ENCODE data around the gene DOCK3. TPM values are rescaled to one million over a fixed set of nuclear protein-coding genes. Genes with fewer than 3 reads are reported as not detected.
"Not testable (repeated sequence)": the region's sequence is repeated elsewhere in the genome, so short reads cannot be mapped to it uniquely, and the experiment has no call there.

The DOCK3 gene
- total RNA-seq, 1 experiment from 2014 or later, result 0.26 TPM

DNA sequence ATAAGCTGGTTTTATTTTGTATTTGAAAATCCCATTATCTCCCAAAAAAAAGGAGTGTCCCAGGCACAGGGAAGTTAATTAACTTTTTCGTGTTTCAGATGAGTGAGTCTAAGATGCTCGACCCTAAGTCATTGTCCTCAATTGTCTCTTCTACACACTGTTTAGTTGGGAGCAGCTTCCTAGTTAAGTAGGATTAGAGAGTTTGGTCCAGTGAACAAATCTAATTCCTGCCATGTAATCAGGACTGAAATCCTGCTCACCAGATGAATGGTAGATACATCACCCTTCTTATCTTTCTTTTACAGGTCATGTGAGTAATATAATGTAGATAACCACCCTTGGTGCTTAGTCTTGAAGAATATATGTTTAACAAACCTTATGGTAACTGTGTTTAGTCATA lies 481.4 kb downstream of the DOCK3 start:
- in situ Hi-C loops (cut with HindIII; ENCODE audit: low pct_unique_long_range_greater_than_20kb, low sequenced_read_pairs), result no loop called here
- DNase-seq (ENCODE audit: low read depth, low spot score), result no peak

DNA sequence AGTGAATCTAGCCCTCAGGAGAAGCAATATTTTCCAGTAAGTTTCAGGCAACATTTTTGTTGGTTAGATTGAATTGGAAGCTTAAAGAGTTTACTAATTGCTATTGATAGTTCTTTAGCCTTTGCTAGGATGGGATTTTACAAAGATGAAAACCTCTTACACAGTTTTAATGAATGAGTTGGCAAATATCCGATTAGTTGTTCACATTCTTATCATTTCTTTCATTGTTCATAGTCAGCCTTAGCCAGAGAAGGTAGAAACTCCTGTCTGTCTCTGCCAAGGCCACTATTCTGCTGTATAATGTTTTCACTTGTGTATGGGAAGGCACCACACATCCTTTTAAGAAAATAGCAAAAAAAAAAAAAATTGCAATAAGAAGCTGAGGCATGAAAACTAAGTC lies 488.3 kb downstream of the DOCK3 start:
- in situ Hi-C loops (cut with HindIII; ENCODE audit: low pct_unique_long_range_greater_than_20kb, low sequenced_read_pairs), result no loop called here
- no peak for DNase-seq (ENCODE audit: low read depth, low spot score)

GRCh38 chr3:51173518-51174271 lies 499.0 kb downstream of the DOCK3 start:
- no peak for DNase-seq (ENCODE audit: low read depth, low spot score)
- in situ Hi-C loops (cut with HindIII; ENCODE audit: low pct_unique_long_range_greater_than_20kb, low sequenced_read_pairs), result no loop called here

DNA sequence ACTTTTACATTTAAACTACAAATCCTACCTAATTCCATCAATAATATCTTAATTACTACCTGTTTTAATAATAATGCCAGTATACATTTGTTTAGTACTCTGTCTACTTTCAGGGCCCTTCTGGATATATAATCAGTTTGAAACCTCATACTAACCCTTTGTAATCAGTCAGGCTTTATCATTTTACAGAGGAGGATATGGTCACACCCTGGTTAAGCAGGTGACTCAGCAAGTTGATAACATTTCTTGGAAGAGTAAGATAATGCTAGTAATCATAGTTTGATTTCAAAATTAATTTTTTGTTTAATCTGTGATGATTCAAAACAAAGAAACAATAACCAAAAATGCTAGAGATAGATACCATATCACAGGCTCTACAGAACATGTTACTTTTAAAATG lies 502.2 kb downstream of the DOCK3 start:
- in situ Hi-C loops (cut with HindIII; ENCODE audit: low pct_unique_long_range_greater_than_20kb, low sequenced_read_pairs), result no loop called here
- no peak for DNase-seq (ENCODE audit: low read depth, low spot score)

- DNase-seq (ENCODE audit: low read depth, low spot score); in situ Hi-C loops (cut with HindIII; ENCODE audit: low pct_unique_long_range_greater_than_20kb, low sequenced_read_pairs): not testable (repeated sequence)
Measured at GRCh38 chr3:51186446-51186845, 511.7 kb downstream of the DOCK3 start.

DNA sequence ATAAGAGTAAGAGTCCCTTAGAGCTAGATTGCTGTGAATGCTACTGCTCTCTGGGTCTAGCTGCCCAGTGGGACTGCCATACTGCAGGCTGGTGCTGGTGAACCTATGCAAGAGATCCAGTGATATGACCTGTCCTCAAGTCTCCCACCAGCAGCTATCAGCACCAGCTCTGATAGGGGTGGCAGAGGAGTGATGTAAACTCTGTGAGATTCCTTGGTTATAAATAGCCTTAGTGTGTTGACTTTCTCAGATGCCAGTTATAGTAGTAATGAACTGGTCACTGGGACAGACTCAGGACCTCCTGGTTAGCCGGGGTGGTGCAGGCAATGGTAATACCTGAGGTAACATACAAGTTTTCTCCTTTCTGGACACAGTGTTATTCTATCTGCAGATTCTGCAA lies 515.5 kb downstream of the DOCK3 start:
- in situ Hi-C loops (cut with HindIII; ENCODE audit: low pct_unique_long_range_greater_than_20kb, low sequenced_read_pairs), result no loop called here

DNA sequence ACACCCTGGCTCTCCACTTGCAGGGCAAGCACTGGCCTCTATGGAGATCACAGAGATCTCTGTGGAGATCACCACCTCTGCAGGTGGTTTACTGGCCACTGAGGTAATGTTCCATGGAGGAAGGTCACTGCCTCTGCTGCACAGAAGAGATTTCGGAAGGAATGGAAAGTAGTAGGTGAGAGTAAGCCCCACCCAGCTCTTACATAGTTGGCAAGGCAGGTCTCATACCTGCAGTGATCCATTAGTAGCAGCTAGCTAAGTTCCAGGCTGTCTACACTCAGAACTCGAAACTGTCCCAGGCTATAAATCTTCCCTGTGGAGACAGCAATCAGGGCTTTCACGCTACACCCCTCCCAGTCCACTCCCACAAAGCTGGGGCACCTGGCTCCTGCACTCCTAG lies 516.1 kb downstream of the DOCK3 start:
- DNase-seq (ENCODE audit: low read depth, low spot score), result no peak
- in situ Hi-C loops (cut with HindIII; ENCODE audit: low pct_unique_long_range_greater_than_20kb, low sequenced_read_pairs), result no loop called here

More for the DNA sequence above, 515.5 kb downstream of the DOCK3 start:
- DNase-seq (ENCODE audit: low read depth, low spot score), result no peak

GRCh38 chr3:51191768-51192167 lies 517.0 kb downstream of the DOCK3 start:
- in situ Hi-C loops (cut with HindIII; ENCODE audit: low pct_unique_long_range_greater_than_20kb, low sequenced_read_pairs), result no loop called here
- no peak for DNase-seq (ENCODE audit: low read depth, low spot score)

DNA sequence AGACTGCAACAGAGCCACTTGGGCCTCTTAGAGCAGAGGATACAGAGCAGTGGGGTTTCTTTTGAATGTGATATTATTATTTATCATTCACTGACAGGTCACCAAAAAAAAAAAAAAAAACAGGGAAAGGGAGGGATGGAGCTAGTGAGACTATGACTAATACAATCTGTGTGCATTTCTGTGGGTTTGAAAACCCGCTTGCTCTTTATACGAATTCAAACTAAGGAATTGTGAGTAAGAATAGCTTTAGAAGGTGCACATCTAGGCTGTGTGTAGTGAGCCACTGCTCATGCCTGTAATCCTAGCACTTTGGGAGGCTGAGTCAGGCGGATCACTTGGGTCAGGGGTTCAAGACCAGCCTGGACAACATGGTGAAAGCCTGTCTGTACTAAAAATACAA lies 523.8 kb downstream of the DOCK3 start:
- DNase-seq (ENCODE audit: low read depth, low spot score), result no peak
- in situ Hi-C loops (cut with HindIII; ENCODE audit: low pct_unique_long_range_greater_than_20kb, low sequenced_read_pairs), result no loop called here

- DNase-seq (ENCODE audit: low read depth, low spot score); in situ Hi-C loops (cut with HindIII; ENCODE audit: low pct_unique_long_range_greater_than_20kb, low sequenced_read_pairs): not testable (repeated sequence)
Measured at GRCh38 chr3:51199296-51199695, 524.6 kb downstream of the DOCK3 start.

GRCh38 chr3:51216291-51216690 lies 541.6 kb downstream of the DOCK3 start:
- no peak for DNase-seq (ENCODE audit: low read depth, low spot score)
- in situ Hi-C loops (cut with HindIII; ENCODE audit: low pct_unique_long_range_greater_than_20kb, low sequenced_read_pairs), result no loop called here

DNA sequence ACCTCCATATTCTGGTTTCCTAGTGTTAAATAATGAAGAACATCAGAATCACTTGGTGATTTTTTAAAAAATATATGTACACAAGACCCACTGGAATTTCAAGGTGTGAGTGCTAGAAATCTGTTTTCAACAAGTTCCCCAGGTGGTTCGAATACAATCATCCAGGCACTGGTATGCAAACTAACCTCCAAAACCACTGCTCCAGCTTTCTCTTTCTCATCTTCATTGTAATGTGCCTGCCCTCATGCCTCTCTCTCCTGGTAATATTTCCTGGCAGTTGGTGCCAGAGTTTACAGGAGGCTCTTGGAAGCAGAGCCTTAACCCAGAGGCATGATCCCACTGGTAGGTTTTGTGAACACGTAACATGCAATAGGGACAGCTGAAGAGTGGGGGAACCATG lies 547.2 kb downstream of the DOCK3 start:
- in situ Hi-C loops (cut with HindIII; ENCODE audit: low pct_unique_long_range_greater_than_20kb, low sequenced_read_pairs), result no loop called here
- no peak for DNase-seq (ENCODE audit: low read depth, low spot score)

GRCh38 chr3:51224283-51224682 lies 549.6 kb downstream of the DOCK3 start:
- no peak for DNase-seq (ENCODE audit: low read depth, low spot score)
- in situ Hi-C loops (cut with HindIII; ENCODE audit: low pct_unique_long_range_greater_than_20kb, low sequenced_read_pairs), result no loop called here

DNA sequence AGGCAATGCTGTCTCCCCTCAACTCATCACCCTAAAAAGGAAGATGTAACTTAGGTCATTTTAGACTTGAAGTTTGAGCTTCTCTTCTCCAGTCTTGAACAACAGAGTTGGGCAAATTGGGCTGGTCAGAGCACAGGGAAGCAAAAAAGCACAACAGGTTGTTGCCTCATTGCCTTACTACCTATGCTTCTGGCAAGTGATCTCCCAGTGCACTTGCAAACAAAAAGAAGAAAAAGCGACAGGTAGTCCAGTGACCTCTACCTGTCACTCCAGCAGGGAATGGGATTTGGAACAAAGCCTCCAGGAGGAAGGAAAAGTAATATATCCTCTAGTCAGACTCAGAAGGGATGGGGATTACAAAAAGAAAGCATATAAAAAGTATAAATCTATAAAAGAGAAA lies 550.1 kb downstream of the DOCK3 start:
- DNase-seq (ENCODE audit: low read depth, low spot score), result no peak
- in situ Hi-C loops (cut with HindIII; ENCODE audit: low pct_unique_long_range_greater_than_20kb, low sequenced_read_pairs), result no loop called here

GRCh38 chr3:51242939-51243338 lies 568.2 kb downstream of the DOCK3 start:
- in situ Hi-C loops (cut with HindIII; ENCODE audit: low pct_unique_long_range_greater_than_20kb, low sequenced_read_pairs), result no loop called here
- no peak for DNase-seq (ENCODE audit: low read depth, low spot score)

DNA sequence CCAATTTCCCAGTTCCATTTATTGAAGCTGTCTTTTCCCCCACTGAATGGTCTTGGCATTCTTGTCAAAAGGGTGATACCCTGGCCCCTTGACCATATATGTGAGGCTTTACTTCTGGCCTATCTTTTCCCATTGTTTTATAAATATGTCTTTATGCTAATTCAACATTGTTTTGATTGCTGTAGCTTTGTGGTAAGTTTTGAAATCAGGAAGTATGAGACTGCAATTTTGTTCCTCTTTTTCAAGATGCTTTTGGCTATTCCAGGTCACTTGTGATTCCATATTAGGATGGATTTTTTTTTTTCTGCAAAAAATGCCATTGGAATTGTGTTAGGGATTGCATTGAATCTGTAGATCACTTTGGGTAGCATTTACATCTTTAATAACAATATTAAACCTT lies 569.2 kb downstream of the DOCK3 start:
- DNase-seq (ENCODE audit: low read depth, low spot score), result no peak

GRCh38 chr3:51245867-51246266 lies 571.1 kb downstream of the DOCK3 start:
- DNase-seq (ENCODE audit: low read depth, low spot score), result no peak
- in situ Hi-C loops (cut with HindIII; ENCODE audit: low pct_unique_long_range_greater_than_20kb, low sequenced_read_pairs), result no loop called here

More for the DNA sequence above, 569.2 kb downstream of the DOCK3 start:
- in situ Hi-C loops (cut with HindIII; ENCODE audit: low pct_unique_long_range_greater_than_20kb, low sequenced_read_pairs), result no loop called here

DNA sequence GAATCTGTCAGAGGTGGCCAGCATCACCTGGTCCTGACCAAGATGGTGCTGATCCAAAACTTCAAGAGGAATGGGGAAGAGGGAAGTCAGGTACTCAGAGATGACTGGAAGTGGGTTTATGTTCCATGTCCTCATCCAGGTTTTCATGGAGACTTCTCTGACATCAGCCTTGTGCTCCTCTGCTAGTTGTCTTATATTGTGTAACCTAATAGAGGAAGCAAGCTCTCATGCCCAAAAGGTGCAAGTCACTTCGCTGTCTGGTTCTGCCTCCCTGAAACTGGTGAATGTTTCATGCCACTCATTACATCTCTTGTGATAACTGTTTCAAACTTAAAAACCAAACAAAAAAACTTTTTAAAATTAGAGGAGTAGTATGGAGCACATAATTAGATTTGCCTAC lies 583.1 kb downstream of the DOCK3 start:
- DNase-seq (ENCODE audit: low read depth, low spot score), result no peak
- in situ Hi-C loops (cut with HindIII; ENCODE audit: low pct_unique_long_range_greater_than_20kb, low sequenced_read_pairs), result no loop called here

DNA sequence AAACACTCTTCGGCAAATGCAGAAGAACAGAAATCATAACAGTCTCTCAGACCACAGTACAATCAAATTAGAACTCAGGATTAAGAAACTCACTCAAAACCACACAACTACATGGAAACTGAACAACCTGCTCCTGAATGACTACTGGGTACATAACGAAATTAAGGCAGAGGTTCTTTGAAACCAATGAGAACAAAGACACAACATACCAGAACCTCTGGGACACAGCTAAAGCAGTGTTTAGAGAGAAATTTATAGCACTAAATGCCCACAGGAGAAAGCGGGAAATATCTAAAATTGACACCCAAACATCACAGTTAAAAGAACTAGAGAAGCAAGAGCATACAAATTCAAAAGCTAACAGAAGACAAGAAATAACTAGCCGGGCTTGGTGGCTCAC lies 589.4 kb downstream of the DOCK3 start:
- in situ Hi-C loops (cut with HindIII; ENCODE audit: low pct_unique_long_range_greater_than_20kb, low sequenced_read_pairs); DNase-seq (ENCODE audit: low read depth, low spot score): not testable (repeated sequence)

DNA sequence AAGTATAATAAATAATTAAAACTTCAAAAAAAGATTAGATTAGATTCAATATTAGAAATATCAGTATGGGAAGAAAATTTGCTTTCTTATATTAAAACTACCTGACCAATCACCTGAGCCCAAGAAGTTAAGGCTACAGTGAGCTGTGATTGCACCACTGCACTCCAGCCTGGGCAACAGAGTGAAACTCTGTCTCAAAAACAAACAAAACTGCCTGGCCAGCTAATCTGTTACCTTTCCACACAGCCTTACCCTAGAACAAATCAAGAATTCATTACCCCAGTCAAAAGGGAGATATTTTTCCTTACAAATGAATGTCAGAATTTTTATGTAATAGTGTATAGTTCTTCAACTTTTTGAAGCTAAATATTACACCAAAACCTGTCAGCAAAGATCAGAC lies 593.4 kb downstream of the DOCK3 start:
- in situ Hi-C loops (cut with HindIII; ENCODE audit: low pct_unique_long_range_greater_than_20kb, low sequenced_read_pairs), result no loop called here
- no peak for DNase-seq (ENCODE audit: low read depth, low spot score)

Data from SK-MEL-5 (cell line).